NCI-H524 treated with DMSO at 0.1 percent for 48 hours (cell line): ENCODE results near the gene IL19.
"Not testable (repeated sequence)": the region's sequence is repeated elsewhere in the genome, so short reads cannot be mapped to it uniquely, and the experiment has no call there.

Source experiments
- DNase-seq: peaks from one replicate; lab custom pipeline; 2025; lab: John Stamatoyannopoulos, UW

IL19 gene

GRCh38 chr1:206833801-206834200 lies 63.2 kb downstream of the IL19 start:
- DNase-seq: no peak

DNA sequence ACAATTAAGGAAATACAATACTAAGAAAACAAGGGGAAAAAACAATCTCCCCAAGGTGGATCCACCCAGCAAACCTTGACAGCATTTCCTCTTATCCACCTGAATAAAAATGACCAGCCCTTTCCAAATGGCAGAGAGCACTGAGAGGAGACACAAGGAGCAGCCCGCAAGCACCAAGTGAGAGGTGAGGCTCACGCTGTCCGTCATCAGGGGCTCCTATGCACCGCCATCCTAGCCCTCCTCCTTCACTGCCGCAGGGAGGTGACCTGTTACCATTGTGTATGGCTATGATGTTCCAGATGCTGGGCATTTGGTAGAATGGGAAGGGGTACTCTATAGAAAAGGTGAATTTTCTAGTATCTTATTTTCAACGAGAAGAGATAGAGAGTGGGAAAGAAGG lies 63.6 kb downstream of the IL19 start:
- DNase-seq: no peak

DNA sequence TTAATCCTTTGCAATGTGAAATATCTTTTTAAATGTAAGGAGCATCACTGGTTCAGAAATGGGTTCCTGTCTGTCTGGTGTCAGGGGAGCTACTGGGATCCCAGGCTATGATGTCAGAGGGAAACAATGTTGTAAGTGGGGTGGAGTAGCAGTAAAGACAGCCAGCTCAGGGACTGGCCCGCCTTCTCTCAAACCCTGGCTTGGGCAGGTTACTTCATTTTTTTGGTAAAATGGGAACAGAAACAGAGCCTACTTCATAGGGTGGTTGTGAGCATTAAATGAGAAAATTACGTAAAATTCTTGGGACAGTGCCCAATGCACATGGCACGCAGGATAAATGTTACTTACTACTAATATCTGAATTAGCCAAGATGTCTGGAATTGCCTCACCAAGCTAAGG lies 64.1 kb downstream of the IL19 start:
- DNase-seq: no peak

- no peak for DNase-seq
Observed at GRCh38 chr1:206835186-206835585, 64.6 kb downstream of the IL19 start.

- no peak for DNase-seq
Observed at GRCh38 chr1:206836111-206836510, 65.5 kb downstream of the IL19 start.

DNA sequence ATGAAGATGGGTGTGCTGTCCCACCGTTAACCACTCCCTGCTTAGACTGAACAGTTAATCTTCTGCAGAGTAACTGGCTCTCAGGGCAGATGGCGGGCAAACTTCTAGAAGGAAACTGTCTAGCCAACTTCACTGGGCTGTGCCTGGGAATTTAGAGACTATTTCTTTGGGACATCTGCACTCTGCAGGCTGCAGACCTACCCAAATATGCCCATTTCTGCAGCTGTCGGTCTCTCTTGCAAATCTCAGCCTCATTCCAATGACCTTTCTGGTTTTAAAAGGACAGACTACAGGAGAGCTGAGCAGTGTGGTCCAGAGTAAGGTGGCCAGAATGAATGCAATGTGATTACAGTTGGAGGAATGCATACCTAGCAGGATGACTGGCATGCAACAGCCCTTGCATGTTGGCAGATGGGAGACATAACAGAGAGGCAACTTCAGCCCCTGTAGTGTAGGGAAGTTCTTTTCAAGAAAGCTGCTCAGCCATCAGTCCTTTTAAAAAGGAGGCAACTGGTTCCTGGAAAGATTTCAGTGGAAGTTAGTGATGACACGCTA lies 68.5 kb downstream of the IL19 start:
- no peak for DNase-seq

DNA sequence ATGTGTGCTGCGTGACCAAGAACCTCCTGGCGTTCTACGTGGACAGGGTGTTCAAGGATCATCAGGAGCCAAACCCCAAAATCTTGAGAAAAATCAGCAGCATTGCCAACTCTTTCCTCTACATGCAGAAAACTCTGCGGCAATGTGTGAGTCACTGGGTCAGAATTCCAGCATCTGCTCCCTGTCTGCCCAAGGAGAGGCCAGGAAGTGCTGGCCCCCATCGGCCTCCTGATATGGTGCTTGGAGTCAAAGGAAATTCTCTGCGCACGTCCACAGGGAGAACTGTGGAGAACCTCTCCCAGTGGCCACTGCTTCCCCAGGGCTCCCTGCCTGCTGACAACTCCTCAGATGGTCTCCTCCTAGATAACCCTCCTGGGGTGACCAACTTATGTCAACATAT lies 69.3 kb downstream of the IL19 start:
- no peak for DNase-seq

DNA sequence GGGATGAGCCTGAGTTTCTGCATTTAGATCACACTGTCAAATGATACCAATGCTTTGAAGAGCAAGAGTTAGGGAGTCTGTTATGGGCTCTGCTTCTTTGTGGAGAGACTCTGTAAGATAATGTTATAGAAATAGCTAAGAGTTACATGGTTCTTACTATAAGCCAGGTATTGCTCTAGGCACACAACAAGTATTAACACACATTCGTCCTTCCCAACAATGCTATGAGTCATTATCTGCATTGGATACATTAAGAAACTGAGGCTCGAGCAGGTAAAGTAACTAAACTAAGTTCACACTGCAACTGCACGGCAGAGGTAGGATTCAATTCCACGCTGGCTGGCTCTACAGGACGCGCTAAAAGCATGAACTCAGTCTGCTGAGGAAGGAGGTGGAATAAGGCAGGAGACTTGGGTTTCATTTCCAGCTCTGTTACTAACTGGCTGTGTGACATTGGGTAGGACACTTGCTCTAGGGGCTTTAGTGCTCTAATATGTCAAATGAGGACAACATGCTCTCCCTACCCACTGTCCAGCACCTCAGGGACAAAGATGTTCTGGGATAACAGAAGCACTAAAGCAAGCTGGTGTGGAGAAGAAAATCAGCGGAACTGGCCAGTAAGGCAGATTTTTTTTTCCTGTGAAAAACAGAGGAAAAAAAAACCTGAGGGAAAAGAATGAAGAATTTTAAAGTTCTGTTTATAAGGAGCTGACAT lies 71.2 kb downstream of the IL19 start:
- DNase-seq: no peak

DNA sequence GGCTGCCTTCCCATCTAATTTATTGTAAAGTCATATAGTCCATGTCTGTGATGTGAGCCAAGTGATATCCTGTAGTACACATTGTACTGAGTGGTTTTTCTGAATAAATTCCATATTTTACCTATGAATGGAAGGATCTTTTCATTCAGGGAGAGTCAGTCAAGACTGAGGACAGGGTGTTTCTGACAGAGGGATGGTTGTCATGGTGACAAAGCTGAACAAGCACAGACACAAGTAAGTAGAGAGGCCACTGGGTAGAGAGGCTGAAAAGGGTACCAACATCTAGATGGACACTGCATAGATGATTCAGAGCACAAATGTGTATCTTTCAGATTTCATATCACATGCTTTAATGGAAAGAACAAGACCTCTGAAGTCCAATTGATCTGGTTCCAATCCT lies 72.3 kb downstream of the IL19 start:
- no peak for DNase-seq

DNA sequence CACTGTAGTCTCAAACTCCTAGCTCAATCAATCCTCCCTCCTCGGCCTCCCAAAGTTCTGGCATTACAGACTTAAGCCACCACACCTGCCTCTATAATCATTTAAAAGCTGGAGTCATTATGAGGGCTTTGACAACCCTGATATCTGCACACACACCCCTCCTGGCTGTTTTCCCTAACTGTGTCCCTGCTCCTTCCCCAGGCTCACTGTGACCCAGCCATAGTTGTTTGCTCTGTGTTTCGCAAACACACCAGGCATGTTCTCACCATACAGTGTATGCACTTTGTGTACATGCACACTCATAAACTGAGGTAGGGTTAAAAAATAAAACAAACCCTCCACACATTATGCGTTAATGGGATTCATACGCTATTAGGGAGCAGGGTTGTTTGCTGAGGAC lies 73.1 kb downstream of the IL19 start:
- DNase-seq: no peak

GRCh38 chr1:206846487-206846886 lies 75.9 kb downstream of the IL19 start:
- no peak for DNase-seq

- DNase-seq: no peak
Observed at GRCh38 chr1:206847337-206847834, 76.8 kb downstream of the IL19 start.

- DNase-seq: no peak
Observed at GRCh38 chr1:206847946-206848345, 77.4 kb downstream of the IL19 start.

DNA sequence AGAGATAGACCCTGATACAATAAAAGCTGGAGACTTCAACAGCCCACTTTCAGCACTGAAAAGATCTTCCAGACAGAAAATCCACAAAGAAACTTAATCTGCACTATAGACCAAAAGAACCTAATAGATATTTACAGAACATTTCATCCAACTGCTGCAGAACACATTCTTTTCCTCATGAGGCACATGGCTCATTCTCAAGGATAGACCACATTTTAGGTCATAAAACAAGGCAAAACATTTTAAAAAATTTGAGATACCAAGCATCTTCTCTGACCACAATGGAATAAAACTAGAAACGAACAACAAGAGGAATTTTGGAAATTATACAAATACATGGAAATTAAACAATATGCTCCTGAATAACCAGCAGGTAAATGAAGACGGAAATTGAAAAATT lies 79.8 kb downstream of the IL19 start:
- DNase-seq: no peak

DNA sequence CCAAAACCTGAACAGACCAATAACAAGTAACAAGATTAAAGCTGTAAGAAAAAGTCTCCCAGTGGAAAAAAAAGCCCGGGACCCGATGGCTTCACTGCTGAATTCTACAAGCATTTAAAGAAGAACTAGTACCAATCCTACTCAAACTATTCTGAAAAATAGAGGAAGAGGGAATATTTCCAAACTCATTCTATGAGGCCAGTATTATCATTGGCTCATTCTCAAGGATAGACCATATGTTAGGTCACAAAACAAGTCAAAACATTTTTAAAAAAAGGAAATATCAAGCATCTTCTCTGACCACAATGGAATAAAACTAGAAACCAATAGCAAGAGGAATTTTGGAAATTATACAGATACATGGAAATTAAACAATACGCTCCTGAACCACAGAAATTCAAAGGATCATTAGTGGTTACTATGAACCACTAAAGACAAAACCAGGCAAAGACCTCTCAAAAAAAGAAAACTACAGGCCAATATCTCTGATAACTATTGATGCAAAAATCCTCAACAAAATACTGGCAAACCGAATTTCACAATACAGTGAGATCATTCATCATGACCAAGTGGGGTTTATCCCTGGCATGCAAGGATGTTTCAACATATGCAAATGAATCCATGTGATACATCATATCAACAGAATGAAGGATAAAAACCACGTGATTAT lies 80.9 kb downstream of the IL19 start:
- no peak for DNase-seq

DNA sequence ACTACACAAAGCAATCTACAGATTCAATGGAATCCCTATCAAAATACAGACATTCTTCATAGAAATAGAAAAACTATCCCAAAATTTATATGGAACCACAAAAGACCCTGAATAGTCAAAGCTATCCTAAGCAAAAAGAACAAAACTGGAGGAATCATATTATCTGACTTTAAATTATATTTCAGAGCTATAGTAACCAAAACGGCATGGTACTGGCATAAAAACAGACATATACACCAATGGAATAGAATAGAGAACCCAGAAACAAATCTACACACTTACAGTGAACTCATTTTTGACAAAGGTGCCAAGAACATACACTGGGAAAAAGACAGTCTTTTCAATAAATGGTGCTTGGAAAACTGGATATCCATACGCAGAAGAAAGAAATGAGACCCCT lies 82.1 kb downstream of the IL19 start:
- DNase-seq: not testable (repeated sequence)

GRCh38 chr1:206853696-206854095 lies 83.1 kb downstream of the IL19 start:
- not testable (repeated sequence) for DNase-seq

GRCh38 chr1:206854401-206855129 lies 84.0 kb downstream of the IL19 start:
- DNase-seq: no peak

GRCh38 chr1:206855859-206856258 lies 85.3 kb downstream of the IL19 start:
- DNase-seq: no peak

- no peak for DNase-seq
Observed at GRCh38 chr1:206856674-206857464, 86.3 kb downstream of the IL19 start.

DNA sequence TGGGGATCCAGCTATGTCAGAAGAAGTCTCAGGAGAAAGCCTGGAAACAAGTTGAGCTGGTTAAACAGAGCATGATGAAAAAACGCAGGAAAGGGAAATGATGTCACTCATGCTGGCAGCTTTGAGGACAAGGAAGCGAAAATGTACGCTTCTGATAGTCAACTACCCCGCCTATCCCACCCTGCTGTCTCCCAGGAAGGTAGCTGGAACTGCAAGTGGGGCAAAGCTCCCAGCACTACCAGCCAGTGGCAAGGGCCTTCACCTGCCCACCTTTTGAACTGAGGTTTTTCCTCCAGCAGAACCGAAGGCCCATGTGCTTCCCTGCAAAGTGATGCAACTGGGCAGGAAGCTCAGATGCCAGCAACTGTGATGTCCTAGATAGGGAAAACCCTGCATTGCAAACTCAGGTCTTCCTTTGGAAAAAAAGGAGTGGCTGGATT lies 88.5 kb downstream of the IL19 start:
- no peak for DNase-seq

- DNase-seq: no peak
Observed at GRCh38 chr1:206860165-206860564, 89.6 kb downstream of the IL19 start.
